Measurements from ENCODE around the gene TIMMDC1. TPM values are rescaled to one million over a fixed set of nuclear protein-coding genes. Genes with fewer than 3 reads are reported as not detected.

TIMMDC1 gene
- total and polyA plus RNA-seq, 2 of the 13 experiments (the other 11 are each of a cell fraction or from before 2014, with no cell fraction given), result 50.0 to 77.8 TPM

DNA sequence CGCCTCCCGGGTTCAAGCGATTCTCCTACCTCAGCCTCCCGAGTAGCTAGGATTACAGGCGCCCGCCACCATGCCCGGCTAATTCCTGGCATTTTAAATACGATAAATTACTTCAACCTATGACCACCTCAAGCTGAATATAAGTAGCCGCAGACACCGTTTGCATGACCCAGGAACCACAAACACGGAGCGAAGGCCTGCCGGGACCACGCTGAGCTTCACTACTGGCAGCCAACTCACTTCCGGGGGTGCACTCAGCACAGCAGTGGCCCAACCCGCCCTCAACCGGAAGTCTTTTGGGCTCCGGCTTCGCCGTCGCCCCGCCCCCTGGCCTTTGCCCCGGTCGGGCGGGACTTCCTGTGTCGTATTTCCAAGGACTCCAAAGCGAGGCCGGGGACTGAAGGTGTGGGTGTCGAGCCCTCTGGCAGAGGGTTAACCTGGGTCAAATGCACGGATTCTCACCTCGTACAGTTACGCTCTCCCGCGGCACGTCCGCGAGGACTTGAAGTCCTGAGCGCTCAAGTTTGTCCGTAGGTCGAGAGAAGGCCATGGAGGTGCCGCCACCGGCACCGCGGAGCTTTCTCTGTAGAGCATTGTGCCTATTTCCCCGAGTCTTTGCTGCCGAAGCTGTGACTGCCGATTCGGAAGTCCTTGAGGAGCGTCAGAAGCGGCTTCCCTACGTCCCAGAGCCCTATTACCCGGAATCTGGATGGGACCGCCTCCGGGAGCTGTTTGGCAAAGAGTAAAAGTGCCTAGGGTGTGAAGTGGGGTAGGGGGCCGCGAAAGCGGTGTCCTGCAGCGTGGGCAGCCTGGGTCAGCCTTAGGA is at the start of gene TIMMDC1 (continued):
- TF ChIP-seq FOSL2 (CRISPR knock-in tag; IDR thresholded peaks at IDR 0.05) (peak; percentile 18; the same call in 1 of the 2 replicates), HOXA7 (CRISPR knock-in tag; IDR thresholded peaks at IDR 0.05) (no peak), ZNF235 (CRISPR knock-in tag; IDR thresholded peaks at IDR 0.05; ENCODE audit: borderline replicate concordance) (0 out of 2 replicates have a peak, but pooled peaks have one; percentile 90), RFXANK (CRISPR knock-in tag; IDR thresholded peaks at IDR 0.05) (peak; percentile 70; the same call in 1 of the 2 replicates), CSRNP1 (CRISPR knock-in tag; IDR thresholded peaks at IDR 0.05) (no peak; the same call in 1 of the 2 replicates), HMGA1 (CRISPR knock-in tag; conservative IDR thresholded peaks at IDR 0.05) (no peak), JUND (CRISPR knock-in tag; IDR thresholded peaks at IDR 0.05) (0 out of 2 replicates have a peak, but pooled peaks have one; percentile 13), HNRNPH1 (optimal IDR thresholded peaks at IDR 0.05; ENCODE audit: low read depth, low read length) (no peak), ZBTB33 (CRISPR knock-in tag; IDR thresholded peaks at IDR 0.05) (no peak), ZBTB7B (CRISPR knock-in tag; IDR thresholded peaks at IDR 0.05) (no peak), TCF7 (IDR thresholded peaks at IDR 0.05; ENCODE audit: low read depth) (no peak), RAD21 (CRISPR knock-in tag; IDR thresholded peaks at IDR 0.05) (peak; percentile 37), CREM (IDR thresholded peaks at IDR 0.05) (peak; percentile 92), CREM (CRISPR knock-in tag; IDR thresholded peaks at IDR 0.05) (no peak), TBX3 (IDR thresholded peaks at IDR 0.05; ENCODE audit: borderline replicate concordance) (peak; percentile 76), SNAPC2 (CRISPR knock-in tag; IDR thresholded peaks at IDR 0.05) (0 out of 2 replicates have a peak, but pooled peaks have one; percentile 26), AKAP8 (CRISPR knock-in tag; IDR thresholded peaks at IDR 0.05) (no peak), IRF9 (CRISPR knock-in tag; IDR thresholded peaks at IDR 0.05; ENCODE audit: borderline replicate concordance) (peak; percentile 74; the same call in 1 of the 2 replicates), ELF4 (CRISPR knock-in tag; IDR thresholded peaks at IDR 0.05; ENCODE audit: borderline replicate concordance) (peak; percentile 91), CC2D1A (CRISPR knock-in tag; IDR thresholded peaks at IDR 0.05) (no peak), DDIT3 (CRISPR knock-in tag; IDR thresholded peaks at IDR 0.05) (no peak), NR2F6 (IDR thresholded peaks at IDR 0.05) (peak; percentile 82), NR2F6 (CRISPR knock-in tag; IDR thresholded peaks at IDR 0.05) (peak; percentile 83), SIX1 (CRISPR knock-in tag; IDR thresholded peaks at IDR 0.05; ENCODE audit: borderline replicate concordance) (peak; percentile 76; the same call in 1 of the 2 replicates), ZFP36L1 (CRISPR knock-in tag; IDR thresholded peaks at IDR 0.05) (0 out of 2 replicates have a peak, but pooled peaks have one; percentile 40), HMG20A (CRISPR knock-in tag; IDR thresholded peaks at IDR 0.05; ENCODE audit: borderline replicate concordance) (no peak)
- TF ChIP-seq, protein P1, sequence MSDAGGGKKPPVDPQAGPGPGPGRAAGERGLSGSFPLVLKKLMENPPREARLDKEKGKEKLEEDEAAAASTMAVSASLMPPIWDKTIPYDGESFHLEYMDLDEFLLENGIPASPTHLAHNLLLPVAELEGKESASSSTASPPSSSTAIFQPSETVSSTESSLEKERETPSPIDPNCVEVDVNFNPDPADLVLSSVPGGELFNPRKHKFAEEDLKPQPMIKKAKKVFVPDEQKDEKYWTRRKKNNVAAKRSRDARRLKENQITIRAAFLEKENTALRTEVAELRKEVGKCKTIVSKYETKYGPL (CRISPR knock-in tag; IDR thresholded peaks at IDR 0.05), result peak; percentile 58; the same call in 1 of the 2 replicates

All from HepG2 (cell line).